GM19238 (cell line): ENCODE results near the gene HADHA.

Experiments used
- DNase-seq: peaks from one replicate; pipeline ENCODE4 v3.0.0; 2011; ENCODE audit warnings: low spot score; ENCODE audit not compliant: insufficient read length

HADHA gene

GRCh38 chr2:26245231-26245732 is 850 bp upstream of the HADHA start:
- no peak for DNase-seq

GRCh38 chr2:26243470-26244308 is 743 bp downstream of the HADHA start:
- DNase-seq: no peak

DNA sequence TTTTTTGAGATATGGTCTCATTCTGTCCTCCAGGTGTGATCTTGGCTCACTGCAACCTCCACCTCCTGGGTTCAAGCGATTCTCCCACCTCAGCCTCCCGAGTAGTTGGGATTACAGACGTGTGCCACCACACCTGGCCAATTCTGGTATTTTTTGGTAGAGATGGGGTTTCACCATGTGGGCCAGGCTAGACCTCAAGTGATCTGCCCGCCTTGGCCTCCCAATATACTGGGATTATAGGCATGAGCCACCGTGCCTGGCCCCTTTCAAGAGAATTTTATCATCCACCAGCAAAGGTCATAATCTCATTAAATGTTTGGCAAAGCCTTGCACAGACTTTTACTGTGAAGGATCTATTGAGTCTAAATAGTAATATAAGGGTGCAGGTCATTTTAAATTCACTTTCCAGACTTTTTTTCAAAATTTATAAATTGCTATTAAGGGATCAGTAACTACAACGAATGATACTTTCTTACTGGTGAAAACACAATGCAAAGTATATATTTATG is 2.5 kb downstream of the HADHA start:
- DNase-seq: no peak

- no peak for DNase-seq
Measured at GRCh38 chr2:26238311-26238958, 6.0 kb downstream of the HADHA start.

DNA sequence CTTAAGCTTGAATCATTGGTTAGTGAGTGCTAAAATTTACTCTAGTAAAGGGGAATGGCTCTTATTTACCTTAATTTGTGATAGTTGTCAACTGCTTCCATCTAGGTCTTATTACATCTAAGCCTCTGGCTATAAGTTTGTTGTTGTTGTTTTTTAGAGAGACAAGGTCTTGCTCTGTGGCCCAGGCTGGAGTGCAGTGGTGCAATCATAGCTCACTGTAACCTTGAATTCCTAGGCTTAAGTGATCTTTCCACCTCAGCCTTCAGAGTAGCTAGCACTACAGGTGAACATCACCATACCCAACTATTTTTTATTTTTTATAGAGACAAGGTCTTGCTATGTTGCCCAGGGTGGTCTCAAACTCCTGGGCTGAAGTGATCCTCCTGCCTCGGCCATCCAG is 6.6 kb downstream of the HADHA start:
- no peak for DNase-seq

DNA sequence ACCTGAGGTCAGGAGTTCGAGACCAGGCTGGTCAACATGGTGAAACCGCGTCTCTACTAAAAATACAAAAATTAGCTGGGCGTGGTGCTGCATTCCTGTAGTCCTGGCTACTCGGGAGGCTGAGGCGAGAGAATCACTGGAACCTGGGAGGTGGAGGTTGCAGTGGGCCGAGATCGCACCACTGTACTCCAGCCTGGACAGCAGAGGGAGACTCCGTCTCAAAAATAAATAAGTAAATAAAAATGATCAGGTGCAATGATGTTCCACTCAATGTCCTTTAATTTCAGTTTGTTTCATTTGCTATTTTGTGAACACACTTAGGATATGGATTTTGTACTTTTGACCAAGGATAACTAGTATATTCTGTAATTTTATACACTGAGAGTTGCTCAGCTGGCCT is 9.3 kb downstream of the HADHA start:
- DNase-seq: no peak

- no peak for DNase-seq
Measured at GRCh38 chr2:26230806-26231205, 13.6 kb downstream of the HADHA start.

DNA sequence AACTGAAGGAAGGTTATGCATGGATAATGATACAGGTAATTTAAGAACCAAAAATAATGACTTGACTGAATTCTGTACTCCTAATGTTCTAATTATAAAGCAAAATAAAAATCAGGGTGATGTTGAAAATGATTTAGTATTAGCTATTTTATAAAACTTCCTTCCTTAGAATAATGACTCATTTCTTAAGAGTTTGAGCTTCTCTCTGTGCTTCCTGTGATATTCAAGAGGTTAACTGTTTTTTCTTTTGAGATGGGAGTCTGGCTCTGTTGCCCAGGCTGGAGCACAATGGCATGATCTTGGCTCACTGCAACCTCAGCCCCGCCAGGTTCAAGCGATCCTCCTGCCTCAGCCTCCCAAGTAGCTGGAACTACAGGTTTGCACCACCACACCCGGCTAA is 14.8 kb downstream of the HADHA start:
- no peak for DNase-seq

GRCh38 chr2:26224095-26224494 is 20.3 kb downstream of the HADHA start:
- DNase-seq: no peak

DNA sequence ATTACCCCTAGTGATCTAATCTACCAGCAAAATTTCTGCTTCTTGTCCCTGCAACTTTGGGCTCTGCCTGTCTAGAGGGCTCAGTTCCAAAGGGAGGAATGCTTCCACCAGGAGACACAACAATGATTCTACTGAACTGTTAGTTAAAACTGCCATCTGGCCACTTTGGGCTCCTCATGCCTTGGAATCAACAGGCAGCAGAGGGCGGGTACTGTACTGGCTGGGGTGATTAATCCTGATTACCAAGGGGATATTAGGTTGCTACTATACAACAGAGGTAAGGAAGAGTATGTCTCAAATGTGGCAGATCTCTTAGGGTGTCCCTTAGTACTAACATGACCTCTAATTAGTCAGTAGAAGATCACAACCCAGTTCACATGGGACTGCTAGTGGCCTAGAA is 21.4 kb downstream of the HADHA start:
- DNase-seq: no peak

DNA sequence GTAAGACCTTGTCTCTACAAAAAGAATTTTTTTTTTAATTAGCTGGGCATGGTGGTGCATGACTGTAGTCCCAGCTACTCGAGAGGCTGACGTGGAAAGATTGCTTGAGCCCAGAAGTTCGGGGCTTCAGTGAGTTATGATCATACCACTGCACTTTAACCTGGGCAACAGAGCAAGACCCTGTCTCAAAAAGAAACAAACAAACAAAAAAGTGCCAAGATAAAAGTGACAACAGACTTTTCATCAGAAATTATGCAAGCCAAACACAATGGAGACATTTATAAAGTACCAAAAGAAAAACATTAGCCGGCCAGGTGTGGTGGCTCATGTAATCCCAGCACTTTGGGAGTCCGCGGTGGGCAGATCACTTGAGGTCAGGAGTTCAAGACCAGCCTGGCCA is 26.7 kb downstream of the HADHA start:
- no peak for DNase-seq

DNA sequence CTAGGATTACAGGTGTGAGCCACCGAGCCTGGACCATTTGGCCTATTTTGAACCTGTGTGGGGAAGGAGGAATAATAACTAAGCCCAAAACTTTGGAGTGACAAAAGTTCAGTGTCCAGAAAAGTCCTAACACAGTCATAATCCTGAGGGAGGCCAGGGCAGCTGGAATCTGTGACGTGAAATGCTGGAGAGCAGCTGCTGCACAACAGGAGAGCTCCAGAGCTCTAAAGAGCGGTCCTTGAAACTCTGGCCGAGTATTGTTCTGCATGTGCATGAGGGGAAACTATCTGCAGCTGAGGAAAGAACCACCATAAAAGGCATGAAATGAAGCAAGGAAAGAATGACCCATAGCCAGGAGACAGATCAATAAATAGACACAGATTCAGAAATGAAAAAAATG is 27.8 kb downstream of the HADHA start:
- no peak for DNase-seq

- no peak for DNase-seq
Measured at GRCh38 chr2:26215833-26216232, 28.6 kb downstream of the HADHA start.

- DNase-seq: no peak
Measured at GRCh38 chr2:26214759-26215158, 29.7 kb downstream of the HADHA start.

- DNase-seq: no peak
Measured at GRCh38 chr2:26212011-26212410, 32.4 kb downstream of the HADHA start.

DNA sequence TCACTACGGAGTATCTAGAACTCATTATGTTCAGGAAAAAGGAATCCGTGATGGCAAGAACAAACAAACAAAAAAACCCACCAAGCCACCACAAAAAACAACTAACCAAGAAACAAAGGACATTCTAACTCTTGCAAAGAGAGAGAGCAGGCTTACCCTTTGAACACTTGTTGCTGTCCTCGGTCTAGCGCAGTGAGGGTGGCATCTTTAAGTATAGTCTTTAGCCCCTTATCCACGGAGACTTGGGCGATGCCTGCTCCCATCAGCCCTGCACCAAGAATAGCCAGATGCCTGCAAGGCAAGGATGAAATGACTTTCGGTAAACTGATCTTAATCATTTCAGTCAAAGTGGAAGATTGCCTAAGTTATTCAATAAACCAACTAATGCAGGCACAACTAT is 40.5 kb downstream of the HADHA start:
- DNase-seq: no peak

- no peak for DNase-seq
Measured at GRCh38 chr2:26202981-26203490, 41.4 kb downstream of the HADHA start.

DNA sequence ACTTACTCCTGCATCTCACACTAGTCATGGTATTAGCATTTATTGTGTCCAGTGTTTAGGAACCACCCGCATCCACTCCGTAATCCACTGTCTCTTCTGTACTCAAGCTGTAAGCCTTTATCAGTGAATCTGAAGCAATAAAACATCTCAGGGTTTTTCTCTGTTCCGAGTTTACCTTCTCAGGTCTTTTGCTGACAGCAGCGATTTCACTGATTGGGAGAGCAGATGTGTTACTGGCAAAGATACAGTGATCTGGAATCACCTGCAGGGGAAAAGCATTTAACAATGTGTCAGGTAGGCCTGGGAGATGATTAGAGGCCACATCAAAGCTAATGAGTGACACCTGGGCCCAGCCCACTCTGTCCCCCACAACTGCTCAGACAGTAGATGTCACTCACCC is 46.9 kb downstream of the HADHA start:
- no peak for DNase-seq

GRCh38 chr2:26196683-26197418 is 47.6 kb downstream of the HADHA start:
- DNase-seq: no peak

DNA sequence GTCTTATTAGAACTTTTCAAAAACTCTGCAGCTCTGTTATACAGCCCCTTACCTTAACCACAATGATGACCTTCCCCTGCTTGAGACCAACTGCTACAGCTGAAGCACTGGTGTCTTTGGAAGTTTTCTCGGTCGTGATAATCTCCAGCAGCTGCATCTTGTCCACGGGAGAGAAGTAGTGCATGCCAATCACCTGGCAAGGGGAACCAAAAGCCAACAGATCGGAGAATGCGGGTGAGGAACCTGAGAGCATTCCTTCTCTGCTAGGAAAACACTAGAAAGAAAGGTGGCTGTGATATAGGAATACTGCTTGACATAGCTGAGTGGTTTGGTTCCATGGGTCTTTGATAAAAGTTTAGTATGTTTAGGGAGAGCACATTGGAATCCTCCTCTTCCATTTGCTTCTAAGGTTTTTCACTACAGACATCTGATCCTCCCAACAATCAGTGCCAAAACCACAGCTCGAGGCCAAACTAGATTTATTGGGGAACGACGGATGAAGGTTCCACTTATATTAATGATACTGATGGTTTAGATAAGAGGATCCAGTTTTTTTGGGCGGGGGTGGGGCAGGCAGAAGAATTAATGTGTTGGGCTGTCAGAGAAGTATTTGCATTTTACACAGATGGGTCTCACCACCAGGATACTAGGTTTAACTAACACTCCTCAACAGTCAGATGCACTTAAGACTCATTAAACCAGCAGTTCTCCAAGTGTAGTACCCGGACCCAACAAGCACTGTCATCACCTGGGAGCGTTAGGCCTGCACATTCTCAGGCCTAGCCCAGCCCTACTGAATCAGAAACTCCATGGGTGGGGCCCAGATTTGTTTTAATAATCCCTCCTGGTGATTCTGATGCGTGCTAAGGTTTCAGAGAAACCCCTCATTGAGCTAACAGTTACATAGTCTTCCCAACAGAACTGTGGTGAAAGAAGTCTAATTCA is 49.1 kb downstream of the HADHA start:
- no peak for DNase-seq
